Stimulated activated CD8-positive, alpha-beta memory T cell treated with anti-CD3 and anti-CD28 coated beads, Interleukin-15, amount 100 ng/mL, for 24 hours (primary cell): ENCODE results near the gene MAD1L1.
"Not testable (repeated sequence)": the region's sequence is repeated elsewhere in the genome, so short reads cannot be mapped to it uniquely, and the experiment has no call there.

ENCODE experiments used
- DNase-seq: peaks from one replicate; pipeline ENCODE4 v3.0.0-alpha.2; 2020; ENCODE audit warnings: low read depth

Gene MAD1L1

DNA sequence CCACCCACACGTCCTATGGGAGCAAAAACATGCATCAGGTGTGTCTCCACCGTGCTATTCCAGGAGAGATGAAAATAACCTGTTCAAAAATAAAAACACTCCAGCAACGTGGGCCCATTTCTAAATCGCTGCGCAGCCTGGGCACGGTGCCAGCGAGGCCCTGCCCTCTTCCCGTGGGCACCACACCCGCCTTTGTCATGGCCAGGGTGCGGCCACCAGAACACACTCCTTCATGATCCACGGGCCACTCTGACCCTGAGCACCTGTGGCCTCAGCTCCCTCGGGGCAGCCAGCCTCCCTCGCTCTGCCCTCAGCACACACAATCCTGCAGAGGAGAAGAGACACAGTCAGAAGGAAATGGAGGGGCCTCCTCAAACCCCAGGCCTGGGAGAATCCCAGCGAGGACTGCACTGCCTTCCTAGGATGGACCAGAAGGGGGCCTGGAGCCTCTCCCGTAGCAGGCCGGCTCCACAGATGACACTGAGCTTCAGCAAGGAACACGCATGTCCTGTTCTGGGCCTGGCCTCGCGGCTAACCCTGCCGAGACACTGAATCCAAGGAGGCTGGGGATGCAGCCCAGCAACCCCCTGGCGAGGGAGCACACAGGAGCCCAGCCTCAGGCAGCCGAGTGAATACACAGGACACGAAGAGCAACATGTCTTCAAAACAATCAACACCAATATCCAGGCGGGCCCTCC is 169.0 kb downstream of the MAD1L1 start:
- no peak for DNase-seq

GRCh38 chr7:2062648-2063047 is 170.1 kb downstream of the MAD1L1 start:
- DNase-seq, result no peak

GRCh38 chr7:2060701-2061100 is 172.0 kb downstream of the MAD1L1 start:
- DNase-seq, result no peak

- no peak for DNase-seq
Observed at GRCh38 chr7:2059964-2060700, 172.6 kb downstream of the MAD1L1 start.

- not testable (repeated sequence) for DNase-seq
Observed at GRCh38 chr7:2058246-2058645, 174.5 kb downstream of the MAD1L1 start.

DNA sequence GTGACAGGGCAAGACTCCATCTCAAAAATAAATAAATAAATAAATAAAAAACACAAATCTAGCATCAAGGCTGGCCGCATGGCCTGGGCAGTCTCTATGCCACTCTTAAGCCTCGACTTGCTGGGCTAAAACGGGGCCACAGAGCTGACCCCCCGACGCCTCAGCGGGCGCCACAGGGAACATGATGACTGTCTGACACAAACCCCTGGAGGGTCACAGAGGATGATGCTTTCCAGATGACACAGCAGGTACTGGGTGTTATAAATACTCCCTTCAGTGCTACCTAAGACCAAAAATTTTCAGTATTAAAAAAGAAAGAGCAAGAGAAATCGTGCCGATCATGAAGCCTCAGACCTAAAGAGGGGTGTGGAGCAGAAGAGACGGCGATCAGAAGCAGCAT is 176.8 kb downstream of the MAD1L1 start:
- no peak for DNase-seq

GRCh38 chr7:2054927-2055326 is 177.8 kb downstream of the MAD1L1 start:
- no peak for DNase-seq

DNA sequence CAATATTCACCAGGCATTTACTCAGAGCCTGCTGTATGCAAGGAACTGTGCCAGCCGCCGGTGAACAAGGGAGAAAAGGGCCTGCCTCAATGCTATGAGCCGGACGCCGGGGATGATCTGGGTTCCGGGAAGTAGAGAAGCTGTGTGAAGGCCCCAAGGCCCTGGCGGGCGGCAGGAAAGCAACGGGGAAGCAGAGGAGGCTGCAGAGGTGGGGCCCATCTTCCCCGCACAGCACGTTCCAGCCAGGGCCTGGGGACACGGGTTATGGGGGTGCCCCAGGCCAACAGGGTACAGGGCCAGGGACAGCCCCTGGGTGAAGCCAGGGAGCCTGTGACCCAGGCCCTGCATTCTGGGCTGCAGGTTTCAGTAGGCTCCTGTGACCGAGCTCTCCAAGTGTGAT is 179.3 kb downstream of the MAD1L1 start:
- DNase-seq, result no peak

- DNase-seq, result no peak
Observed at GRCh38 chr7:2052657-2053048, 180.1 kb downstream of the MAD1L1 start.

GRCh38 chr7:2051707-2052656 is 180.8 kb downstream of the MAD1L1 start:
- no peak for DNase-seq

DNA sequence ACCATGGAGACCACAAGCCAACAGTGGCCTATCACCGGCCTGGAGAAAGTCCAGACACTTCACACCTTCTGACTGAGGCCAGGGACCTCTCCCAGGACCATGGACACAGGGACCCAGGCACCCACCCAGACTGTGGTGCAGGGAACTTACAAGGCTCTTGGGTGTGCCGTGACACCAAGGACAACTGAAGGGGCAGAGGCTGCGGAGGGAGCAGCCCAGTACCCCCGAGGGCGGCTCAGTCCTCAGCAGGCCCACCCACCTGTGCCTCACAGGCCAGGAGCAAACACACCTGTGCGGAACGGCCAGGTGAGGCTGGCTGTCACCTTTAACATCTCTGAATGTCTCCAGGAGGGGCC is 182.3 kb downstream of the MAD1L1 start:
- no peak for DNase-seq

DNA sequence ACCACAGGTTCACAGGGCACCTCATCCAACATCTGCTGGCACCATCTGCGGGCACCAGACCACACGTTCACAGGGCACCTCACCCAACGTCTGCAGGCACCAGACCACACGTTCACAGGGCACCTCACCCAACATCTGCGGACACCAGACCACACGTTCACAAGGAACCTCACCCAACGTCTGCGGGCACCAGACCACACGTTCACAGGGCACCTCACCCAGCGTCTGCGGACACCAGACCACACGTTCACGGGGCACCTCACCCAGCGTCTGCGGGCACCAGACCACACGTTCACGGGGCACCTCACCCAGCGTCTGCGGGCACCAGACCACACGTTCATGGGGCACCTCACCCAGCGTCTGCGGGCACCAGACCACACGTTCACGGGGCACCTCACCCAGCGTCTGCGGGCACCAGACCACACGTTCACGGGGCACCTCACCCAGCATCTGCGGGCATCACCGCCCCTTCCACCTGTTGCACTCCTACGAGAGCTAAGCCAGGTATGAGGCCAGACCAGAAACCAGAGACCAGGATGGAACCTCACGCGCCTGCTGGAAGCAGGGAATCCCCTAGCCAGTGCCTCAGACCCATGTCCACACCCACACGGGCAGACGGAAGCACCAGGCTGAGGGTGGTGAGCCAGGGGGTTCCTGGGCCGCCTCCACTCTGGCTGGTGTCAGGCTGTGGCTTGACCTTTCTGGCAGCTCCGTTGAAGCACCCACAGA is 182.8 kb downstream of the MAD1L1 start:
- DNase-seq, result no peak

DNA sequence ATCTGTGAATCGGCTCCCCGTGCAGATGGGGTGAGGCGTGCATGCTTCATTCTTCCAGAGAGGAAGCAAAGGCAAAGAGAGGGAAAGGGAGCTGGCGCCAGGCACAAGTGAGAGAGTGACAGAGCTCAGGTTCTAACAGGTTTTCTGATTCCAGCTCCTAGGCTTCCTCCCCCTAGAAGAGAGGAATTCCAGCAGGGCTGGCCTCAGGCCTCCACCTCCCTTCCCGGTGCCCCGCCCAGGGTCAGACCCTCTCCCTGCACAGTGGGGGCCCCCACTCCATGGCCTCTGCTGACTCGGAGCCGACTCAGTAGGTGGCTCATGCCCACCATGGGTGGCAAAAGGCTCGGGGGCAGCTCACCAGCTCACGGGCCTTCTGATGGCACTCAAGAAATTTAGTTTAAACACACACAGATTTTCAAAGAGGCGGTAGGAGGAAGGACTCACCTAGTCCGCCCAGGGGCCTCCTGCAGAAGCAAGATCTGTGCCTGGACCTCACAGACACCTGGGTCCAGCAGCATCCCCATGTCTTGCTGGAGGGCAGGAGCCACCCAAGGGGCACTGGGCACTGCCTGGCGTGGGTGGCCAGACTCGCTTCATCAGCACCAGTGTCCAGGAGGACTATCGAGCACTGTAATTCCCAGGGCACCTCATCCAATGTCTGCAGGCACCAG is 183.5 kb downstream of the MAD1L1 start:
- DNase-seq, result no peak

- no peak for DNase-seq
Observed at GRCh38 chr7:2048531-2048930, 184.2 kb downstream of the MAD1L1 start.

GRCh38 chr7:2048006-2048405 is 184.7 kb downstream of the MAD1L1 start:
- no peak for DNase-seq

DNA sequence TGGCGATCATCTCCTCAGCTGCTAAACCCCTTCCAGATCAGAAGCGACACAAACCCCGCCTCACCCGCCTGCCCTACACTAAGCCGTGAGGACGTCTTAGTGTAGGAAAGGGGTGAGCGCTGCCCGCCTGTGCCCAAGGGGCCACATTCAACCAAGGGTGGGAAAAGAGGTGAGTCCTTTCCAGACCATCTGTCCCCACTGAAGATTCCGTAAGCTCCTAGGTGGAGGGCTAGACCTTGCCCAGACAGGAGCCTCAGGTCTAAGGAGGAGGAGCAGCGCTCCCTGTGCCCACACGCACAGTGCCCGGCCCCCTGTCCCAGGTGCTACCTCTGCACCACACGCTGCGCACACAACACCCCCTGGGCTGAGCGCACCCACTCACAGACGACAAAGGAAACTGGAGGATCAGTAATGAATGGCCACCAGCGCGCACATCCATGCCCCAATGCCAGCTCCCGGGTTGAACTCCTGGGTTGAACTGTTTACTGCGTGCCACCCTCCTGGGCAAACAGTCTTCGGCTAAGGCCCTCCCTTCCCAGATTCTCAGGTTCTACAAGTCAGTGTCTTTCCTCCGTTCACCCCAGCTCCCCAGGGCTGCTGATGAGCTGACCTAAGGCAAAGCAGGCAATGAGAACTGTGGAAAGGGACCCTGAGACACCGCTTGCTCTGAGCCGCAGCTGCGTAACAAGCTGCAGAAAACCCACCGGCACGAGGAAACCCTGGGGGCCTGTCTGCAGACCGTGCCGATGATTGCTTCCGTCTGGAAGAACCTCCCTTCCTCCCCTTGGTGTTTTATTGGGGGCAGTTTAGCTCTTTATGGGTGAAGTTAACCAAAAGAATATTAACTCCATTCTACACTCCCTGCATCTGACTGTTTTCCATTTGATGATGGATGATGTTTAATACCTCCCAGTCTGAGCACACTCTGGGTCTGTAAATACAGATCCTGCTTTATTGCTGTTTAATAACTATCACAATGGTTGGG is 185.9 kb downstream of the MAD1L1 start:
- DNase-seq, result no peak

- DNase-seq, result no peak
Observed at GRCh38 chr7:2045559-2046405, 187.0 kb downstream of the MAD1L1 start.

DNA sequence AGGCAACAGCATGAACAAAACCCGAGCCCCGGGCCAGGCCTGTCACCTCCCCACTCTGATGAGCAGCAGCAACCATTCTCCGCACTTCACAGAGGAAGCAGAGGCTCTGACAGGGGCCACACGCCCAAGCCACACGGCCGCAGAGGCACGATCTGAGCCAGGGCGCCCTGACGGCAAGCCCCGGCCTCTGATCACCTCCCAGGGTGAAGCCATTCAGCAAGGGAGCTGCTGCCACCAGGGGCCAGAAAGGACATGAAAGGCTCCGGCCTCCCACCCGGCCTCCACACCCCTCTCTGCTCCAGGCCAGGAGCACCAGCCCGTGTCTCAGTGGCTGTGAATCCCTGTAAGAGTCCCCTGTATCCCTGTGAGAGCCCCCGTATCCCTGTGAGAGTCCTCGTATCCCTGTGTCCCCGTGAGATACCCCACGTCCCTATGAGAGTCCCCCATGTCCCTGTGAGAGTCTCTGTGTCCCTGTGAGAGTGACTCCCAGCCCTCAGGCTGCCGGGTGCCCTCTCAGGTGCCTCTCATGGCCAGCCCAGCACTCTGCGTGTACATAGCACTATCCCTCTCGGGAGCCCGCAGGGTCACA is 187.8 kb downstream of the MAD1L1 start:
- DNase-seq, result no peak

DNA sequence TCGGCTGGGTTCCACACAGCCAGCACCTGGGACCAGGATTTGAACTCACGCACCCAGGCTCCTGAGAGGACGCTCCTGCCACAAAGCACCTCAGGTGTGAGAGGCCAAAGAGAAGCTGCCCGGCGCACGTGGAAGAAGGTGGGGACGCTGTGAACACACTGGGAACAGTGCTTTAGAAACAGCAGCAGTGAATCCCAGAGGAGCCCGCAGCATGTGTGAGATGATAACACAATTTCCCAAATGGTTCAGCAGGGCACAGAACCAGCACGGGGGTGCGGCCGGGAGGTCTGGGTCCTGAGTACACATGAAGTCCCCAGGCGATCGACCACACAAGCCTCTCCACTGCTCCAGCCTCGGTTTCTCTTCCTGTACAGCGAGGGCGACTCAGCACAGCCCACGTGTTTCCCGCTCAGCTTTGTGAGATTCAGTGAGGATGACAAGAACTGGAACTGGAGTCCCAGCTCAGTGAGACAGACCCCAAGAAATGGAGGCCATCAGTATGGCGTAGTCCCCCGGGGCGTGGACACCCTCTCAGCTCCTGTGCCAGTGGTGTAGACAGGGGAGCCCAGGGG is 188.3 kb downstream of the MAD1L1 start:
- no peak for DNase-seq
